Measurements from ENCODE around the gene CSRNP3.
"Not testable (repeated sequence)": the region's sequence is repeated elsewhere in the genome, so short reads cannot be mapped to it uniquely, and the experiment has no call there.

Gene CSRNP3

GRCh38 chr2:165571477-165571876 lies 102.0 kb downstream of the CSRNP3 start:
- in situ Hi-C loops (cut with MboI; ENCODE audit: low sequenced_read_pairs) = no loop called here
- Histone ChIP-seq H3K9me3 (no peaks in the 10 kb centered on the region), H3K27me3 (ENCODE audit: low read depth) (no peaks in the 10 kb centered on the region), H3K36me3 (replicated peaks) (no peaks in the 10 kb centered on the region), H3K4me3 (no peak overlapping the region), H3K4me1 (peaks cover 40% of the 10 kb centered on the region)
- DNase-seq (ENCODE audit: low spot score in 2 of 2) = no peak

GRCh38 chr2:165572151-165572550 lies 102.7 kb downstream of the CSRNP3 start:
- Histone ChIP-seq H3K4me1 (peaks cover 39% of the 10 kb centered on the region), H3K9me3 (no peaks in the 10 kb centered on the region), H3K27me3 (ENCODE audit: low read depth) (no peaks in the 10 kb centered on the region), H3K4me3 (no peak overlapping the region), H3K36me3 (replicated peaks) (no peaks in the 10 kb centered on the region)
- peak; percentile 43 to 60 for DNase-seq (ENCODE audit: low spot score in 2 of 2)
- in situ Hi-C loops (cut with MboI; ENCODE audit: low sequenced_read_pairs) = no loop called here

GRCh38 chr2:165573534-165574461 lies 104.3 kb downstream of the CSRNP3 start:
- DNase-seq (ENCODE audit: low spot score in 2 of 2) = peak; percentile 75 to 76
- Histone ChIP-seq H3K9me3 (no peaks in the 10 kb centered on the region), H3K4me1 (peaks cover 33% of the 10 kb centered on the region), H3K4me3 (peak overlapping the region; percentile 16), H3K27me3 (ENCODE audit: low read depth) (no peaks in the 10 kb centered on the region), H3K36me3 (replicated peaks) (no peaks in the 10 kb centered on the region)
- in situ Hi-C loops (cut with MboI; ENCODE audit: low sequenced_read_pairs) = no loop called here

- no peak for DNase-seq (ENCODE audit: low spot score in 2 of 2)
- Histone ChIP-seq H3K4me3 (no peak overlapping the region), H3K4me1 (peaks cover 34% of the 10 kb centered on the region), H3K27me3 (ENCODE audit: low read depth) (no peaks in the 10 kb centered on the region), H3K9me3 (no peaks in the 10 kb centered on the region), H3K36me3 (replicated peaks) (no peaks in the 10 kb centered on the region)
- in situ Hi-C loops (cut with MboI; ENCODE audit: low sequenced_read_pairs) = no loop called here
Measured at GRCh38 chr2:165575044-165575615, 105.6 kb downstream of the CSRNP3 start.

GRCh38 chr2:165576409-165577154 lies 107.1 kb downstream of the CSRNP3 start:
- Histone ChIP-seq H3K27me3 (ENCODE audit: low read depth) (no peaks in the 10 kb centered on the region), H3K4me3 (no peak overlapping the region), H3K9me3 (no peaks in the 10 kb centered on the region), H3K36me3 (replicated peaks) (no peaks in the 10 kb centered on the region), H3K4me1 (peaks cover 40% of the 10 kb centered on the region)
- in situ Hi-C loops (cut with MboI; ENCODE audit: low sequenced_read_pairs) = no loop called here
- no peak for DNase-seq (ENCODE audit: low spot score in 2 of 2)

GRCh38 chr2:165582409-165582808 lies 112.9 kb downstream of the CSRNP3 start:
- in situ Hi-C loops (cut with MboI; ENCODE audit: low sequenced_read_pairs) = no loop called here

GRCh38 chr2:165582863-165583506 lies 113.5 kb downstream of the CSRNP3 start:
- Histone ChIP-seq H3K4me3 (no peak overlapping the region), H3K4me1 (peaks cover 8% of the 10 kb centered on the region), H3K9me3 (no peaks in the 10 kb centered on the region), H3K27me3 (ENCODE audit: low read depth) (no peaks in the 10 kb centered on the region), H3K36me3 (replicated peaks) (no peaks in the 10 kb centered on the region)
- no peak for DNase-seq (ENCODE audit: low spot score in 2 of 2)
- in situ Hi-C loops (cut with MboI; ENCODE audit: low sequenced_read_pairs) = no loop called here

More at GRCh38 chr2:165582409-165582808, 112.9 kb downstream of the CSRNP3 start:
- DNase-seq (ENCODE audit: low spot score in 2 of 2) = no peak
- Histone ChIP-seq H3K27me3 (ENCODE audit: low read depth) (no peaks in the 10 kb centered on the region), H3K9me3 (no peaks in the 10 kb centered on the region), H3K36me3 (replicated peaks) (no peaks in the 10 kb centered on the region), H3K4me3 (no peak overlapping the region), H3K4me1 (peaks cover 7% of the 10 kb centered on the region)

GRCh38 chr2:165584126-165584654 lies 114.7 kb downstream of the CSRNP3 start:
- Histone ChIP-seq H3K9me3 (no peaks in the 10 kb centered on the region), H3K4me3 (no peak overlapping the region), H3K27me3 (ENCODE audit: low read depth) (no peaks in the 10 kb centered on the region), H3K4me1 (peaks cover 11% of the 10 kb centered on the region), H3K36me3 (replicated peaks) (no peaks in the 10 kb centered on the region)
- in situ Hi-C loops (cut with MboI; ENCODE audit: low sequenced_read_pairs) = no loop called here
- DNase-seq (ENCODE audit: low spot score in 2 of 2) = no peak

- Histone ChIP-seq H3K27me3 (ENCODE audit: low read depth) (no peaks in the 10 kb centered on the region), H3K4me1 (peaks cover 4% of the 10 kb centered on the region), H3K4me3 (no peak overlapping the region), H3K9me3 (peaks cover under 1% of the 10 kb centered on the region), H3K36me3 (replicated peaks) (no peaks in the 10 kb centered on the region)
- no peak for DNase-seq (ENCODE audit: low spot score in 2 of 2)
- in situ Hi-C loops (cut with MboI; ENCODE audit: low sequenced_read_pairs) = no loop called here
Measured at GRCh38 chr2:165586019-165586418, 116.5 kb downstream of the CSRNP3 start.

GRCh38 chr2:165587335-165587938 lies 117.9 kb downstream of the CSRNP3 start:
- in situ Hi-C loops (cut with MboI; ENCODE audit: low sequenced_read_pairs) = no loop called here
- H3K4me1 ChIP-seq = peaks cover 4% of the 10 kb centered on the region

GRCh38 chr2:165590999-165591398 lies 121.5 kb downstream of the CSRNP3 start:
- in situ Hi-C loops (cut with MboI; ENCODE audit: low sequenced_read_pairs); H3K27me3 ChIP-seq (ENCODE audit: low read depth); H3K9me3 ChIP-seq; H3K4me1 ChIP-seq; H3K36me3 ChIP-seq (replicated peaks); DNase-seq (ENCODE audit: low spot score in 2 of 2); H3K4me3 ChIP-seq: not testable (repeated sequence)

More at GRCh38 chr2:165587335-165587938, 117.9 kb downstream of the CSRNP3 start:
- H3K36me3 ChIP-seq (replicated peaks) = no peaks in the 10 kb centered on the region
- H3K9me3 ChIP-seq = peaks cover 6% of the 10 kb centered on the region
- H3K4me3 ChIP-seq = no peak overlapping the region
- no peak for DNase-seq (ENCODE audit: low spot score in 2 of 2)
- no peaks in the 10 kb centered on the region for H3K27me3 ChIP-seq (ENCODE audit: low read depth)

- in situ Hi-C loops (cut with MboI; ENCODE audit: low sequenced_read_pairs) = no loop called here
- Histone ChIP-seq H3K4me3 (no peak overlapping the region), H3K9me3 (peaks cover 6% of the 10 kb centered on the region), H3K4me1 (peaks cover 2% of the 10 kb centered on the region; the same call in 1 of the 2 replicates), H3K27me3 (ENCODE audit: low read depth) (no peaks in the 10 kb centered on the region), H3K36me3 (replicated peaks) (no peaks in the 10 kb centered on the region)
- no peak for DNase-seq (ENCODE audit: low spot score in 2 of 2)
Measured at GRCh38 chr2:165593081-165593480, 123.6 kb downstream of the CSRNP3 start.
